K562 (cell line): Measurements from ENCODE around the gene TFB2M. TPM values are rescaled to one million over a fixed set of nuclear protein-coding genes. Genes with fewer than 3 reads are reported as not detected.

Experiments used
- ATAC-seq: fragments of 200-7000 bp; cut with Tn5 transposase; 3 replicates; pipeline ENCODE4 v1.9.1; 2020; ENCODE audit warnings: moderate library complexity
- BruUV-seq: library from RNA; stranded (reverse); fragments of 400-500 nt; replicated peaks from 2 replicates; lab custom pipeline; 2021; lab: Mats Ljungman, UMichigan
- CTCF ChIA-PET: fragments of 300-600 bp; formaldehyde crosslinking; extraction: SDS; loops from one replicate; lab custom pipeline; 2021; ENCODE audit warnings: low intra/inter-chr PET ratio; lab: Yijun Ruan, JAX
- POLR2A ChIA-PET: fragments of 300-600, 350-650 bp; sonication (Branson Sonifier 250); formaldehyde crosslinking; extraction: SDS; loops from one replicate; lab custom pipeline; 2021; ENCODE audit warnings: antibody characterized with exemption, inconsistent platforms; lab: Yijun Ruan, JAX
- DNase-seq, 4 experiments: peaks; one replicate each; pipeline versions ENCODE4 v3.0.0 to v3.0.0-alpha.2; 2011 to 2018; ENCODE audit warnings: low spot score in 3 of 4, mixed read lengths in 3 of 4; ENCODE audit errors: extremely low read depth in 1 of 4
- FAIRE-seq: peaks from 2 replicates; lab custom pipeline; 2011; peaks lifted over from hg19 to GRCh38; lab: Jason Lieb, UNC
- H2AFZ ChIP-seq: 2 replicates; pipeline ENCODE4 v1.6.0; 2011; ENCODE audit warnings: low read depth, low read length, control low read depth, inconsistent platforms
- H3K27ac ChIP-seq: fragments of 200-600 bp; 3 replicates; pipeline ENCODE4 v1.8.0; 2011; ENCODE audit warnings: low read depth, mild to moderate bottlenecking, control low read depth, inconsistent platforms, low read length, moderate library complexity, mixed read lengths; ENCODE audit errors: extremely low read depth
- H3K27me3 ChIP-seq, 2 experiments: fragments of 300-600 bp in 1 of 2; 2 replicates in 1 of 2; 3 replicates in 1 of 2; pipeline versions ENCODE4 v1.6.0 to v1.8.0; 2011; ENCODE audit warnings: inconsistent platforms in 2 of 2, low read length in 2 of 2, mild to moderate bottlenecking in 1 of 2, mixed read lengths in 1 of 2, moderate library complexity in 1 of 2; ENCODE audit not compliant: control insufficient read depth in 2 of 2, insufficient read depth in 2 of 2
- H3K36me3 ChIP-seq: fragments of 300-600 bp; 3 replicates; pipeline ENCODE4 v1.8.0; 2011; ENCODE audit warnings: mild to moderate bottlenecking, low read length, inconsistent platforms; ENCODE audit not compliant: control insufficient read depth, insufficient read depth
- H3K4me1 ChIP-seq, 2 experiments: fragments of 200-600 bp in 1 of 2; replicated peaks in 1 of 2; 2 replicates in 1 of 2; 3 replicates in 1 of 2; pipeline versions ENCODE4 v1.5.1 to v1.8.0; 2011; ENCODE audit warnings: inconsistent platforms in 2 of 2, low read length in 2 of 2, mild to moderate bottlenecking in 1 of 2, mixed read lengths in 1 of 2, moderate library complexity in 1 of 2; ENCODE audit not compliant: control insufficient read depth in 2 of 2, insufficient read depth in 2 of 2
- H3K4me2 ChIP-seq: 2 replicates; pipeline ENCODE4 v1.6.1; 2011; ENCODE audit warnings: low read length, control low read depth, inconsistent platforms, mixed read lengths; ENCODE audit not compliant: insufficient read depth
- H3K4me3 ChIP-seq: fragments of 200-600 bp; sonication (generic), shearing (Covaris generic); 2 replicates; pipeline ENCODE4 v1.5.1; 2016; ENCODE audit warnings: control low read depth, inconsistent platforms
- H3K79me2 ChIP-seq: fragments of 200-600 bp; 3 replicates; pipeline ENCODE4 v1.8.0; 2011; ENCODE audit warnings: low read length, inconsistent platforms; ENCODE audit not compliant: control insufficient read depth, insufficient read depth
- H3K9ac ChIP-seq, 2 experiments: 2 replicates each; pipeline versions ENCODE4 v1.6.0 to v1.6.1; 2011; ENCODE audit warnings: low read depth in 2 of 2, low read length in 2 of 2, control low read depth in 1 of 2, inconsistent platforms in 1 of 2, mild to moderate bottlenecking in 1 of 2, mixed read lengths in 1 of 2; ENCODE audit not compliant: insufficient read depth in 1 of 2
- H3K9me1 ChIP-seq: one replicate; pipeline ENCODE4 v1.6.0; 2011; ENCODE audit warnings: inconsistent platforms, mild to moderate bottlenecking, low read length, moderate library complexity; ENCODE audit not compliant: control insufficient read depth, insufficient read depth
- H3K9me3 ChIP-seq: replicated peaks from 2 replicates; pipeline ENCODE4 v1.5.1; 2011; ENCODE audit warnings: low read depth, low read length, inconsistent platforms; ENCODE audit not compliant: control insufficient read depth, insufficient read depth
- H4K20me1 ChIP-seq: replicated peaks from 2 replicates; pipeline ENCODE4 v1.6.1; 2011; ENCODE audit warnings: low read length, inconsistent platforms, mixed read lengths; ENCODE audit not compliant: control insufficient read depth, insufficient read depth
- HEY1 ChIP-seq: fragments of 250-450 bp; sonication (Bioruptor Pico); IDR thresholded peaks from 2 replicates; pipeline ENCODE4 v1.5.0; 2020; ENCODE audit warnings: mild to moderate bottlenecking, moderate library complexity, borderline replicate concordance
- MYC ChIP-seq, 2 experiments: fragments of 250-450 bp in 1 of 2; sonication (Bioruptor Pico) in 1 of 2; IDR thresholded peaks; 2 replicates each; pipeline versions ENCODE4 v1.5.1 to v1.6.1; 2012 to 2021; ENCODE audit warnings: low read depth in 2 of 2, borderline replicate concordance in 1 of 2, improper control_type of control experiment in 1 of 2, low read length in 1 of 2, mild to moderate bottlenecking in 1 of 2, moderate library complexity in 1 of 2
- SAP30 ChIP-seq: fragments of 200-600 bp; sonication (generic); IDR thresholded peaks from 2 replicates; pipeline ENCODE4 v1.6.1; 2012; ENCODE audit warnings: borderline replicate concordance, low read depth, mild to moderate bottlenecking, moderate library complexity, low read length, control low read depth, inconsistent platforms; ENCODE audit not compliant: insufficient read depth, poor library complexity, severe bottlenecking
- TEAD1 ChIP-seq, 2 experiments: fragments of 450-650 bp in 1 of 2; sonication (generic) in 1 of 2; formaldehyde crosslinking; IDR thresholded peaks; 2 replicates each; pipeline versions ENCODE4 v1.4.0 to v1.8.0; 2020 to 2022; ENCODE audit warnings: mild to moderate bottlenecking in 2 of 2, missing genetic modification reagents in 1 of 2
- ZFX ChIP-seq: sonication (generic); formaldehyde crosslinking; IDR thresholded peaks from 2 replicates; pipeline ENCODE4 v1.8.0; 2022; ENCODE audit warnings: mild to moderate bottlenecking, missing genetic modification reagents, moderate library complexity
- ZNF408 ChIP-seq: fragments of 250-450 bp; sonication (Bioruptor Pico); IDR thresholded peaks from 2 replicates; pipeline ENCODE4 v1.4.0; 2020; ENCODE audit warnings: low read depth, mild to moderate bottlenecking, moderate library complexity
- WGBS: fragments of 100-300 bp; shearing (Covaris generic); methylation state at CpG from one replicate; pipeline ENCODE4 v1.1.6; 2016; ENCODE audit warnings: low coverage, mixed read lengths; ENCODE audit not compliant: insufficient coverage; ENCODE audit errors: missing lambda C conversion rate; 5-methylcytosine and 5-hydroxymethylcytosine counted together
- in situ Hi-C: fragments of 300-500 bp; cut with MboI; formaldehyde crosslinking; loops from 4 replicates; pipeline ENCODE4 v1.15.0; 2018; ENCODE audit warnings: inconsistent platforms, mixed read lengths
- intact Hi-C: fragments of 100-400 bp; cut with micrococcal nuclease; formaldehyde crosslinking; loops from 2 replicates; pipeline ENCODE4 v1.14.2; 2022
- polyA plus RNA-seq, 8 experiments: library from polyadenylated mRNA; depleted of rRNA in 4 of 8; stranded (reverse) in 5 of 8; unstranded in 3 of 8; fragments of >200 nt; fragmentation: Nextera tagmentation in 2 of 8; fragmentation: Illumina TruSeq in 1 of 8; extraction: Ambion mirVana in 2 of 8; extraction: Trizol in 1 of 8; gene quantifications; 2 replicates each; pipeline versions ENCODE4 v1.2.1 to v1.2.3, GENCODE V29; 2011 to 2014; ENCODE audit warnings: inconsistent platforms in 1 of 8, missing spikeins in 1 of 8
- total RNA-seq, 7 experiments: library from RNA; depleted of rRNA in 6 of 7; stranded (reverse); fragments of >200 nt in 6 of 7; fragmentation: Illumina TruSeq in 2 of 7; extraction: Trizol in 2 of 7; gene quantifications; 2 replicates each; pipeline versions ENCODE4 v1.2.1 to v1.2.3, GENCODE V29; 2011 to 2021; ENCODE audit warnings: low replicate concordance in 1 of 7

The TFB2M gene
- total and polyA plus RNA-seq, 9 of the 15 experiments (the other 6 are each of a cell fraction or from before 2014, with no cell fraction given), result 55.1 to 162 (median 70.6) TPM

DNA sequence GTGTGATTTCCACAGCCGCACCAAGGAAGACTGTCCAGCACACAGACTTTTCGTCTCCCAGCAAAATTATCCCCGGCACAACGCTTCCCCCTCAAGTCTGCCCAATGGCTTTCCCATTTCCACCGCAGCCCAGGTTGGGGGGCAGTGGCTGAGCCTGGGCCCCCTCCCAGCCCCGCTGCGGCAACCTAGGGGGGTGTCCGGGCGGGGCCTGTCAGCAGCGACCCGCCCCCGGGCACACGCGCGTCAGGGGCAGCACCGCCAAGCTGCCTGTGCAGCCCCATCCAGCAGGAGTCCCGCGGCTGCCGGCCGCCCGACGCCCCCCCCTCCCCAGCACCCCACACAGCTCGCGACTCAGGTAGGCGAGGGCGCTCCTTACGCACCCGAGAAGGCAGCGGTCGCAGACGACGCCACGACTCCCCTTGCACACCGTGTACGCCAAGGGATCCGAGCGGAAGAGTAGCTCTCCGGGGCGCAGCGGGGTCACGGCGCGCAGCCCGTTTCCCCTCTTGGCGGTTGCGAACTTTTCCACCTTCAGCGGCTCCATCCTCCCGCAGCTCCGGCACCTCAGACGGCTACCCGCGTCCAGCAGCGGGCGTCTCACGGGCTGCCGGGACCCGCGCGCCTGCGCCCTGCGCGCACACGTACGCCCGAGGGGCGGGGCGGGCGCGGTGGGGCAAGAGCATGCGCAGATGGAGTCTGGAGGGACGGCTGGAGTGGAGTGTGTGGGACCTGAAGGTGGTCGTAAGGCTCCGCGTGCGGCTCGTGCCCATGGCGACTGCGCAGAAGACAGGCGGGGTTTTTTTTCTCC lies 59.2 kb downstream of the TFB2M start, which contains the start of gene SMYD3 (continued):
- TF ChIP-seq MYC (IDR thresholded peaks at IDR 0.05; ENCODE audit: low read depth, low read length) (peak; percentile 54; the same call in 1 of the 2 replicates), MYC (CRISPR knock-in tag; IDR thresholded peaks at IDR 0.05; ENCODE audit: borderline replicate concordance, low read depth) (no peak), TEAD1 (CRISPR knock-in tag; IDR thresholded peaks at IDR 0.05) (peak in 1 of 2 experiments; percentile 12; a peak in 1 of 4 replicates)

GRCh38 chr1:246506367-246506673 lies 59.7 kb downstream of the TFB2M start:
- Histone ChIP-seq H3K4me3 (peak overlapping the region; percentile 95), H3K27me3 (no peaks in the 10 kb centered on the region), H3K4me1 (peaks cover 9 to 35% of the 10 kb centered on the region in 2 experiments; a peak in 4 of 5 replicates), H3K36me3 (peaks cover 5% of the 10 kb centered on the region; the same call in 1 of the 3 replicates), H3K79me2 (peaks cover 10% of the 10 kb centered on the region), H3K9me1 (no peaks in the 10 kb centered on the region), H2AFZ (peak overlapping the region; percentile 99), H3K9me3 (no peaks in the 10 kb centered on the region), H3K4me2 (peak overlapping the region; percentile 88), H3K9ac (peak overlapping the region; percentile 60 to 91), H4K20me1 (no peaks in the 10 kb centered on the region), H3K27ac (no peak overlapping the region)
- POLR2A ChIA-PET, result interaction anchor here (1.0 kb wide), 1 partner anchor 41 kb away, joined by 3 read pairs; no protein-coding TSS in a partner anchor
- TSS peak; percentile 53 for BruUV-seq
- FAIRE-seq, result no peak
- peak; percentile 36 for ATAC-seq
- peak in 3 of 4 experiments; percentile 32 to 33 (median 33) for DNase-seq
- TF ChIP-seq SAP30 (peak; percentile 9), ZNF408 (CRISPR knock-in tag) (no peak), ZFX (CRISPR knock-in tag) (0 out of 2 replicates have a peak, but pooled peaks have one; percentile 14), HEY1 (CRISPR knock-in tag) (no peak)
- intact Hi-C loops, result no loop called here
- CTCF ChIA-PET, result interaction anchor here (0.6 kb wide), 1 partner anchor 9 kb away, joined by 3 read pairs; no protein-coding TSS in a partner anchor
- 0% methylated on average over 9 of the region's 9 CpGs for WGBS
- in situ Hi-C loops, result no loop called here
